GM23248 (cell line): ENCODE measurements around the gene THSD4.

Source experiments
- EZH2 ChIP-seq: fragments of 200-600 bp; sonication (generic); IDR thresholded peaks from 2 replicates; pipeline ENCODE4 v1.6.1; 2018; ENCODE audit warnings: antibody characterized with exemption, mild to moderate bottlenecking; ENCODE audit not compliant: insufficient read depth, poor library complexity, severe bottlenecking
- EZH2phosphoT487 ChIP-seq: fragments of 200-600 bp; sonication (generic); IDR thresholded peaks from 2 replicates; pipeline ENCODE4 v1.6.1; 2018; ENCODE audit warnings: antibody characterized with exemption, moderate library complexity, mild to moderate bottlenecking, low read depth; ENCODE audit not compliant: insufficient read depth

- TF ChIP-seq EZH2 (no peak), EZH2phosphoT487 (no peak)
Measured at GRCh38 chr15:71114066-71114680, 1.1 kb upstream of the THSD4 start.
